Brain microvascular endothelial cell (primary cell): ENCODE data around the gene HIVEP3.

Experiments used
- DNase-seq: peaks from one replicate; pipeline ENCODE4 v3.0.0-alpha.2; 2020
- H3K27ac ChIP-seq: fragments of 250-450 bp; sonication (Bioruptor Pico); 2 replicates; pipeline ENCODE4 v1.5.1; 2020; ENCODE audit warnings: mild to moderate bottlenecking, moderate library complexity
- H3K27me3 ChIP-seq: fragments of 250-450 bp; sonication (Bioruptor Pico); replicated peaks from 2 replicates; pipeline ENCODE4 v1.5.1; 2020; ENCODE audit warnings: mild to moderate bottlenecking
- H3K36me3 ChIP-seq: fragments of 250-450 bp; sonication (Bioruptor Pico); replicated peaks from 2 replicates; pipeline ENCODE4 v1.5.1; 2020; ENCODE audit warnings: mild to moderate bottlenecking
- H3K4me3 ChIP-seq: 2 replicates; pipeline ENCODE4 v1.5.1; 2011; ENCODE audit warnings: low read depth, mild to moderate bottlenecking, control low read depth, low read length, moderate library complexity
- CTCF ChIP-seq: IDR thresholded peaks from 2 replicates; pipeline ENCODE4 v1.5.1; 2011; ENCODE audit warnings: low read depth, mild to moderate bottlenecking, moderate library complexity, low read length, control low read depth, inconsistent platforms; ENCODE audit errors: missing control alignments
- in situ Hi-C: cut with HindIII; loops from 2 replicates; pipeline ENCODE4 v1.10.0; 2017; ENCODE audit warnings: low sequenced_read_pairs, low pct_ligation_motif_present

Gene HIVEP3

GRCh38 chr1:41519667-41520066 lies 399.1 kb downstream of the HIVEP3 start:
- Histone ChIP-seq H3K27me3 (no peaks in the 10 kb centered on the region), H3K27ac (no peak overlapping the region), H3K4me3 (no peak overlapping the region), H3K36me3 (no peaks in the 10 kb centered on the region)
- no peak for DNase-seq
- TF ChIP-seq CTCF, result no peak
- in situ Hi-C loops, result no loop called here

GRCh38 chr1:41518471-41518870 lies 400.3 kb downstream of the HIVEP3 start:
- no peak overlapping the region for H3K27ac ChIP-seq
- H3K4me3 ChIP-seq, result no peak overlapping the region
- H3K27me3 ChIP-seq, result no peaks in the 10 kb centered on the region
- no peak for TF ChIP-seq CTCF
- in situ Hi-C loops, result no loop called here
- H3K36me3 ChIP-seq, result no peaks in the 10 kb centered on the region
- DNase-seq, result no peak

GRCh38 chr1:41517062-41517438 lies 401.7 kb downstream of the HIVEP3 start:
- in situ Hi-C loops, result no loop called here
- DNase-seq, result no peak
- no peak for TF ChIP-seq CTCF
- H3K27me3 ChIP-seq, result no peaks in the 10 kb centered on the region
- H3K4me3 ChIP-seq, result no peak overlapping the region
- no peak overlapping the region for H3K27ac ChIP-seq
- H3K36me3 ChIP-seq, result peaks cover 3% of the 10 kb centered on the region

GRCh38 chr1:41516168-41517061 lies 402.3 kb downstream of the HIVEP3 start:
- TF ChIP-seq CTCF, result peak; percentile 78
- Histone ChIP-seq H3K27ac (no peak overlapping the region), H3K36me3 (peaks cover 3% of the 10 kb centered on the region), H3K27me3 (no peaks in the 10 kb centered on the region), H3K4me3 (peak overlapping the region; percentile 46)
- DNase-seq, result peak; percentile 81
- in situ Hi-C loops, result no loop called here

GRCh38 chr1:41515778-41516167 lies 402.9 kb downstream of the HIVEP3 start:
- in situ Hi-C loops, result no loop called here
- H3K27me3 ChIP-seq, result no peaks in the 10 kb centered on the region
- no peak overlapping the region for H3K27ac ChIP-seq
- H3K36me3 ChIP-seq, result peaks cover 3% of the 10 kb centered on the region
- TF ChIP-seq CTCF, result no peak
- no peak for DNase-seq
- H3K4me3 ChIP-seq, result no peak overlapping the region

- Histone ChIP-seq H3K4me3 (no peak overlapping the region), H3K36me3 (peaks cover 3% of the 10 kb centered on the region), H3K27ac (no peak overlapping the region), H3K27me3 (no peaks in the 10 kb centered on the region)
- TF ChIP-seq CTCF, result no peak
- DNase-seq, result no peak
- in situ Hi-C loops, result no loop called here
Observed at GRCh38 chr1:41515131-41515678, 403.5 kb downstream of the HIVEP3 start.
